RCC 7860 (cell line): ENCODE data around the gene RAB44.
A peak's percentile ranks its signal among the peaks of the same experiment; 100 is the strongest.

Experiments
- DNase-seq: peaks from one replicate; pipeline ENCODE4 v3.0.0-alpha.2; 2015; ENCODE audit warnings: low spot score
- FAIRE-seq: peaks from 2 replicates; lab custom pipeline; 2012; peaks lifted over from hg19 to GRCh38; lab: Jason Lieb, UNC

The RAB44 gene

DNA sequence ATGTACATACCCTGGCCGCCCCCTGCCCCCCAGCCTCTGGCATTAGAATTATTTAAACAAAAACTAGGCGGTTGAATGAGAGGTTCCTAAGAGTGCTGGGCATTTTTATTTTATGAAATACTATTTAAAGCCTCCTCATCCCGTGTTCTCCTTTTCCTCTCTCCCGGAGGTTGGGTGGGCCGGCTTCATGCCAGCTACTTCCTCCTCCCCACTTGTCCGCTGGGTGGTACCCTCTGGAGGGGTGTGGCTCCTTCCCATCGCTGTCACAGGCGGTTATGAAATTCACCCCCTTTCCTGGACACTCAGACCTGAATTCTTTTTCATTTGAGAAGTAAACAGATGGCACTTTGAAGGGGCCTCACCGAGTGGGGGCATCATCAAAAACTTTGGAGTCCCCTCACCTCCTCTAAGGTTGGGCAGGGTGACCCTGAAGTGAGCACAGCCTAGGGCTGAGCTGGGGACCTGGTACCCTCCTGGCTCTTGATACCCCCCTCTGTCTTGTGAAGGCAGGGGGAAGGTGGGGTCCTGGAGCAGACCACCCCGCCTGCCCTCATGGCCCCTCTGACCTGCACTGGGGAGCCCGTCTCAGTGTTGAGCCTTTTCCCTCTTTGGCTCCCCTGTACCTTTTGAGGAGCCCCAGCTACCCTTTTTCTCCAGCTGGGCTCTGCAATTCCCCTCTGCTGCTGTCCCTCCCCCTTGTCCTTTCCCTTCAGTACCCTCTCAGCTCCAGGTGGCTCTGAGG is 11.5 kb upstream of the RAB44 start:
- no peak for FAIRE-seq
- no peak for DNase-seq

DNA sequence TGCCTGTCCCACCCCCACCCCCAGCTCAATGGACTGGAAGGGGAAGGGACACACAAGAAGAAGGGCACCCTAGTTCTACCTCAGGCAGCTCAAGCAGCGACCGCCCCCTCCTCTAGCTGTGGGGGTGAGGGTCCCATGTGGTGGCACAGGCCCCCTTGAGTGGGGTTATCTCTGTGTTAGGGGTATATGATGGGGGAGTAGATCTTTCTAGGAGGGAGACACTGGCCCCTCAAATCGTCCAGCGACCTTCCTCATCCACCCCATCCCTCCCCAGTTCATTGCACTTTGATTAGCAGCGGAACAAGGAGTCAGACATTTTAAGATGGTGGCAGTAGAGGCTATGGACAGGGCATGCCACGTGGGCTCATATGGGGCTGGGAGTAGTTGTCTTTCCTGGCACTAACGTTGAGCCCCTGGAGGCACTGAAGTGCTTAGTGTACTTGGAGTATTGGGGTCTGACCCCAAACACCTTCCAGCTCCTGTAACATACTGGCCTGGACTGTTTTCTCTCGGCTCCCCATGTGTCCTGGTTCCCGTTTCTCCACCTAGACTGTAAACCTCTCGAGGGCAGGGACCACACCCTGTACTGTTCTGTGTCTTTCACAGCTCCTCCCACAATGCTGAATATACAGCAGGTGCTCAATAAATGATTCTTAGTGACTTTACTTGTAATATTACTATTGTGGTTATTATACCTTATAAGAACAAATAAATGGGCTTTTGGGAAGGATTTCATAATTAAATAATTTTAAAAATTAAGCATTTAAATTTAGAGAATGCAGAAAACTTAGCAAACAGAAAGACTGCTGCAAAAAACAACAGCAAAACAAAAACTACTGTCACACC is 10.7 kb upstream of the RAB44 start:
- FAIRE-seq (no peak), DNase-seq (no peak)

DNA sequence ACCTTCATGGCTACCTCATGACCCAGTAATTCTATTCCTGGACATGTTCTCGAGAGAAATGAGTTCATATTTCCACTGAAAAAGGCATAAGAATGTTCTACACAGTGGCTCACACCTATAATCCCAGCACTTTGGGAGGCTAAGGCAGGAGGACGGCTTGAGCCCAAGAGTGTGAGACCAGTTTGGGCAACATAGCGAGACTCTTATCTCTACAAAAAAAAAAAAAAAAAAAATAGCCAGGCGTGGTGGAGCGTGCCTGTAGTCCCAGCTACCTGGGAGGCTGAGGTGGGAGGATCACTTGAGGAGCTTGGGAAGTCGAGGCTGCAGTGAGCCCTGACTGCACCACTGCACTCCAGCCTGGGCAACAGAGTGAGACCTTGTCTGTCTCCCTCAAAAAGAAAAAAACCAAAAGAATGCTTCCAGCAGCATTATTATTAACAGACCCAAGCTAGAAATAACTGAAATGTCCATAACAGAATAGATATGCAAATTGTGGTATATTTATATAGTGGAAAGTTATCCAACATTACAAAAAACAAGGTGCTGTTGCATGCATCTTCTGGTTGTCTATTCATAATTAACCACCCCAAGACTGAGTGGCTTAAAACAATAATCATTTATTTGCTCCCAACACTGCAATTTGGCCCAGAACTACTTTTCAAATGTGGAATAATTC is 9.4 kb upstream of the RAB44 start:
- no peak for FAIRE-seq
- DNase-seq: no peak

- FAIRE-seq: no peak
- no peak for DNase-seq
Observed at GRCh38 chr6:36688739-36689075, 8.9 kb upstream of the RAB44 start.

- no peak for FAIRE-seq
- DNase-seq: no peak
Observed at GRCh38 chr6:36691011-36691410, 6.6 kb upstream of the RAB44 start.

- DNase-seq (no peak), FAIRE-seq (no peak)
Observed at GRCh38 chr6:36691612-36692011, 6.0 kb upstream of the RAB44 start.

DNA sequence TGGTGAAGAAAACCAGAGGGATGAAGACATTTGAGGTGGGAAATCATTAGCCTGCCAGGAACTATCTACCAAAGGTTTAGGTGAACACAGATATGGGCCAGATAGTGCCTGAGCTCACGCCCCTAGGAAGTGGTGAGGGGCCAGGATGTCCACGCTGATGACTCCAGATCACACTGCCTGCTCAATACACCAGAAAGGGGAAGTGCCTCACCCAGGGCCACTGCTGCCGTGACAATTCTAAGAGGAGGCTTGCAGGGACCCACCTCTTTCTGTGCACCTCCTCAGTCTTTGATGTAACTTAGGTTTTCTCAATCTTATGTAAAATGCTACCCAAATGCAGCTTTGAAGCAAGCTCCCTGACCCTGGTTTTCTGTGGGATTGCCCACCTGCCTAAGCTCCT is 5.4 kb upstream of the RAB44 start:
- DNase-seq: no peak

GRCh38 chr6:36692861-36693702 is 4.5 kb upstream of the RAB44 start:
- no peak for DNase-seq
- FAIRE-seq: no peak

More for the DNA sequence above, 5.4 kb upstream of the RAB44 start:
- FAIRE-seq: no peak

DNA sequence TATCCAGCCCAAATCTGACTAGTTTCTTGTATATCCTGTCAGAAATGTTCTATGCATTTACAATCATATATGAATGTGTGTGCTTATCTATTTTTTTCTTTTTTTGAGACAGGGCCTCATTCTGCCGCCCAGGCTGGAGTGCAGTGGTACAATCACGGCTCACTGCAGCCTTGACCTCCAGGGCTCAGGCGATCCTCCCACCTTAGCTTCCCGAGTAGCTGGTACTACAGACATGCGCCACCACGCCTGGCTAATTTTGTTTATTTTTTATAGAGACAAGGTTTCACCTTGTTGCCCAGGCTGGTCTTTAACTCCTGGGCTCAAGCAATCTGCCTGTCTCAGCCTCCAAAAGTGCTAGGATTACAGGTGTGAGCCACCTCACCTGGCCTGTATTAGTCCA is 3.0 kb upstream of the RAB44 start:
- DNase-seq: no peak
- no peak for FAIRE-seq

- FAIRE-seq: no peak
- DNase-seq: no peak
Observed at GRCh38 chr6:36695414-36695813, 2.2 kb upstream of the RAB44 start.

GRCh38 chr6:36698196-36698595 is 570 bp downstream of the RAB44 start:
- DNase-seq (no peak), FAIRE-seq (no peak)

GRCh38 chr6:36698871-36699271 is 1.2 kb downstream of the RAB44 start:
- no peak for FAIRE-seq

GRCh38 chr6:36699348-36699747 is 1.7 kb downstream of the RAB44 start:
- DNase-seq (no peak), FAIRE-seq (no peak)

More at GRCh38 chr6:36698871-36699271, 1.2 kb downstream of the RAB44 start:
- no peak for DNase-seq

DNA sequence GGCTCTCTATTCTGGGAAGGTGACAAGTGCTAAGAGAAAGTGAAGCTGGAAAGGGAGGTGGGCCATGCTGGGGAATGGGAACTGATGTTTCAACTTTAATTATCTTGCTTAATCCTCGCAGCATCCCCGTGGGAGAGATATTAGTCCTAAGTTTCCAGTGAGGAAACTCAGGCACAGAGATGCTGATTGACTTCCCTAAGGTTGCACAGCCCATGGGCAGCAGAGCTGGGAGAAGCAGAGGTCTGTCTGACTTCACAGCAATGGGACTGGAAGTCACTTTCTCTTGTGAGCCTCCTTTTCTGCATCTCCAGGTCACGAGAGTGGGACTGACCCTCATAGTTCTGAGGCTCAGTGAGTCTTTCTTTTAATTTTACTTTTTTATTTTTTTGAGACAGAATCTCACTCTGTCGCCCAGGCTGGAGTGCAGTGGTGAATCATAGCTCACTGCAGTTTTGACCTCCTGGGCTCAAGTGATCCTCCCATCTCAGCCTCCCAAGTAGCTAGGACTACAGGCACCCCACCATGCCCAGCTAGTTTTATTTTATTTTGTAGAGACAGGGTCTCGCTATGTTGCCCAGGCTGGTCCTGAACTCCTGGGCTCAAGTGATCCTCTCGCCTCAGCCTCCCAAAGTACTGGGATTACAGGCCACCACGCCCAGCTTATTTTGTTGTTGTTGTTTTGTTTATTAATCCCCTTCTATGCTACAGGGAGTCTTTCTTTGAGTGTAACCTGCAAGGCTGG is 2.6 kb downstream of the RAB44 start:
- FAIRE-seq (no peak), DNase-seq (no peak)

DNA sequence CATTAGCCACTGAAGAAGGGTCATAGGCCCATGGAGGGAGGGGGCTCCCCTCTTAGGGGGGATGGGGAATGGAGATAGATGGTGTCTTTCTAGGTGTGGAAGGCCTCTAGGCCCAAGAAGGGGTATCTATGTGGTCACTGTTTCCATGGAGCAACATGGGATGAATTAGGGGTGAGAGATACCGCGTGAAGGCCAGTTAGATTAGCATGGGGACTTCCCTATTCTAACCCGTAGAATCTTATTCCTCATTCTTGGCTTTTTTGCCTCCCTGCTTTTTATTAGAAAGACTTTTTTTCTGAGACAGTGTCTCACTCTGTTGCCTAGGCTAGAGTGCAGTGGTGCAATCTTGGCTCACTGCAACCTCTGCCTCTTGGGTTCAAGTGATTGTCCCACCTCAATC is 3.2 kb downstream of the RAB44 start:
- no peak for FAIRE-seq
- no peak for DNase-seq

GRCh38 chr6:36701401-36701991 is 3.9 kb downstream of the RAB44 start:
- FAIRE-seq (no peak), DNase-seq (peak; percentile 80)

GRCh38 chr6:36702656-36703055 is 5.0 kb downstream of the RAB44 start:
- DNase-seq (no peak), FAIRE-seq (no peak)

GRCh38 chr6:36703081-36703606 is 5.5 kb downstream of the RAB44 start:
- FAIRE-seq (no peak), DNase-seq (no peak)

- DNase-seq: no peak
- FAIRE-seq: no peak
Observed at GRCh38 chr6:36703982-36704381, 6.4 kb downstream of the RAB44 start.
